CD4-positive, alpha-beta T cell treated with Interleukin-6 at 100 ng/mL for 8 hours (primary cell): Measurements from ENCODE around the gene CFAP97D2.
"Not testable (repeated sequence)": the region's sequence is repeated elsewhere in the genome, so short reads cannot be mapped to it uniquely, and the experiment has no call there.

Experiments
- DNase-seq: peaks from one replicate; pipeline ENCODE4 v3.0.0-alpha.2; 2020; ENCODE audit warnings: mixed read lengths, low spot score

CFAP97D2 gene

DNA sequence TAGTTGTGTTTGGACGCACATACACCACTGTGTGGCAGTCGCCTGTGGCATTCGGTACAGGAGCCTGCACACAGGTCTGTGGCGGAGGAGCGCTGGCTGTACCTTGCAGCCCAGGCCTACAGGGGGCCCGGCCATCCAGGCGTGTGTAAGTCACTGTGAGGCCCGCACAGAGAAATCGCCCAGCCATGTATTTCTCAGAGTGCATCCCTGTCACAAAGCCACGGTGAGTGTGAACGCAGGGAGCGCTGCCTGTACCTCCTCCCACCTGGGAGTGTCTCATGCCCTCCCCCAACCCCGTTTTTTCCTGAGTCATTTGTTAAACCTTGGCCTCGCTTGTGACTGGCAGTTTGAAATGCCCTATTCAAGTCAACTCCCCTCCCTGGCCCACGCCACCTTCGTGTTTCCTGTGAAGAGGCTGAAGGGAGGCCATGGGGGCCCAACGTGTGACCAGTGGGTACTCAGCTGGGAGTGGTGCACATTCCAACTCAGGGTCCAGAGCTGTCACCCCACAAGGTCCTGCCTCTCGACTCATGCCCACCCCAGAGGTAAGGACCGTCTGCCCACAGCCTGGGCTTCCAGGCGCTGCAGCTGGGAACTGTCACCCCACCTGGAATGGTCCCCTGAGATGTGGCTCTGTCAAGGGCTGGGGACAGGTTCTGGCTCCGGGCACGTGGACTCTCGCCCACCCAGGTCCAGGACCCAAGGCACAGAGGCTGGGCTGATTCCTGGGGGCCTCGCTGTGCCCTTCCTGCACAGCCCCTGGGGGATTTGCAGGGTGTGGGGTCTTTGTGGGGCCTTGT lies 35.1 kb upstream of the CFAP97D2 start:
- peak; percentile 32 for DNase-seq

- DNase-seq, result no peak
Observed at GRCh38 chr13:114144606-114145244, 34.3 kb upstream of the CFAP97D2 start.

GRCh38 chr13:114145256-114145655 lies 33.8 kb upstream of the CFAP97D2 start:
- no peak for DNase-seq

- no peak for DNase-seq
Observed at GRCh38 chr13:114145722-114146121, 33.3 kb upstream of the CFAP97D2 start.

DNA sequence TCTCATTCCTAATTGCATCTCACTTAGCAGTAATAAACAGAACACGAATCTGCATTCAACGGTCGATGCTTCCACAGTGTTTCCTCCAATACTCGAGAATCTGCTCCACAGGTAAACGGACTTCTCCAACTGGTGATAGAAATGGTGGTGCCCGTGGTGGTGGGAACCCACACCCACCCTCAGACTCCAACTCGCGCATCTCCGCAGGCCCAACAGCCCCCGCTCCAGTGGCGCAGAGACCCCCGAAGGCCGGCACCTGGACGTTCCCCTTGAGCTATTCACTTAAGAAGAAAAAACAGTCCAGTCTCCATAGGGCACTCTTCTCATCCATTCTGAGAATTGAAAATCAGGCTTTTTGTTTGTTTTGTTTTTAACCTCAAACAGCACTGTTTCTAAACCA lies 32.9 kb upstream of the CFAP97D2 start:
- DNase-seq, result no peak

DNA sequence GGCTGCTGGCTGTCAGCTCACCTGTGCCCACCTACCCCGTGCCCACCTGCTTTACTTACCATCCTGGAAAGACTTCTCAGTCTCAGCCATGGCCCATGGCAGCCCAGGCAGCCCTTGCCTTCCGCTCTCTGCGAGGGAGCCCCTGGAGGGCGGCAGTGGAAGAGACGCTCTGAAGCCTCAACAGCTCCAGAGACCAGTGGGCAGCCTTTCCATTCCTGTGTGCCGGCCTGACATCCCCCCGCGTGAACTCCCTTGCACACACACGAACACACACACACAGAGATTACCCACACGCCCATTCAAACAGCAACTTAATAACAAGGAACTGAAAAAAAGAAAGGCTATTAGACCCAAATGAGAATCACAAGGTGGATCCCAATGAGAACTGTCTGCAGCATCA lies 32.4 kb upstream of the CFAP97D2 start:
- DNase-seq, result no peak

- no peak for DNase-seq
Observed at GRCh38 chr13:114147803-114148520, 31.1 kb upstream of the CFAP97D2 start.

DNA sequence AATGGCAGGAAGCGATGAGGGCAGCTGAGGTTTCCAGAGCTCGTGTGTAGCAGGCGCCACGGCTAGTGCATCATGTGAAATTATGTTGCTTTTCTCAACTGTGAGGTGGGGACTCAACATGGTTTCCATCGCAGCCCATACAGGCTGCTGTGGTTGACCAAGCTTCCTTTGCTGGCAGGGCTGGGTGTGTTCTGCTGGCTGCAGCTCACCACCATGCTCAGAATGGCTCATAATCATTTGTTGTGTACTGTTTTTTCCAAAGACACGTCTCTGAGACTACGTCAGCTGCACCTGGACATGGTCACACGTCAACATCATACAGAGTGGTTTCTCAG lies 30.6 kb upstream of the CFAP97D2 start:
- peak; percentile 93 for DNase-seq

DNA sequence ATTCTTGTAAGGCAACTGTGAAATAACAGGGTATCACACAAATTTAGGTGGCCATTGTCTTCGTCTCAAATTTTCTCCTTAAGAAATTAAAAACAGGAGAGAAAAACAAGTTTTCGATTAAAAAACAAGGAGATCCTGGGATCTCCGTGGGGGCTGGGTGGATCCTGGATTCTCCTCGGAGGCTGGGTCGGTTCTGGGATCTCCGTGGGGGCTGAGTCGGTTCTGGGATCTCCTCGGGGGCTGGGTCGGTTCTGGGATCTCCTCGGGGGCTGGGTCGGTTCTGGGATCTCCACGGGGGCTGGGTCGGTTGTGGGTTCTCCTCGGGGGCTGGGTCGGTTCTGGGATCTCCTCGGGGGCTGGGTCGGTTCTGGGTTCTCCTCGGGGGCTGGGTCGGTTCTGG lies 30.2 kb upstream of the CFAP97D2 start:
- not testable (repeated sequence) for DNase-seq

DNA sequence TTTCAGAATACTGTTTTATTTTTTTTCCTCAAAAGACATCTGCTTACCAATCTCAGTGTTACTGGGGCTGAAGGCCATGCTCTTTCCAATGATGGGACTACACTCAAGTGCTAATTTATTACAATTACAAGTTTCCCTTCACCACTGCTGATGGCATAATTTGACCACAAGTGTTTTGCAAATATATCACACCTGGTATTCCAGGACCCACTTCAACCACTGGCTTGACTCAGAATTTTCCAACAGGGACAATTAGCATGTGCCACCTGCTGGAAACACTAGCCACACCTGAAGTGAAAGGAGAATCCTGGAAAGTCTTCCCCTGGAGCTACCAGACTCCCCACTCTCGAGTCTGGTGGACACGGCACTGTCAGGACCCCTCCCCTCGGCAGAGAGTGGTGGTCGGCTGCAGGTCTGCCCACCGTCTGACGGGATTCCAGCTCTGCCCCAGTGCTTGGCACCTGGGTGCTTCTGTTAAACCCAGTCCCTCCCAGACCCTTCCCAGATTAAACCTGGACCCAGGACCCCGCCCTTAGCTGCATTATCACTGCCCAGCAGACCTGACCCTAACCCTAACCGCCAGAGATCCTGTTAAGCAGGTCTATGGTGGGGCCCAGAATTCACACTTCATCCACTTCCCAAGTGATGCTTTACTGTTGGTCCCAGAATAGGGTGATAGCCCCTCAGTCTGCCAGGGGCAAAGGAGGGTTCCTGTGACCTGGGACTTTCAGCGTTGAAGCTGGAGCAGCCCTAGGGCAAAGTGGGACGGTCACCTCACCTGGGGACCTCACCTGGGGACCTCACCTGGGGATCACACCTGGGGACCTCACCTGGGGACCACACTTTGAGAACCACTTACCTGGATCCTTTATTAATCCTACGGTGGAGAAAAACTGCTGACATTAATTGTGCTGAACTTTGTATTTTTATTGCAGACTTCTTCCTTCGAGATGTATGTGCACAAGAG lies 29.0 kb upstream of the CFAP97D2 start:
- no peak for DNase-seq

DNA sequence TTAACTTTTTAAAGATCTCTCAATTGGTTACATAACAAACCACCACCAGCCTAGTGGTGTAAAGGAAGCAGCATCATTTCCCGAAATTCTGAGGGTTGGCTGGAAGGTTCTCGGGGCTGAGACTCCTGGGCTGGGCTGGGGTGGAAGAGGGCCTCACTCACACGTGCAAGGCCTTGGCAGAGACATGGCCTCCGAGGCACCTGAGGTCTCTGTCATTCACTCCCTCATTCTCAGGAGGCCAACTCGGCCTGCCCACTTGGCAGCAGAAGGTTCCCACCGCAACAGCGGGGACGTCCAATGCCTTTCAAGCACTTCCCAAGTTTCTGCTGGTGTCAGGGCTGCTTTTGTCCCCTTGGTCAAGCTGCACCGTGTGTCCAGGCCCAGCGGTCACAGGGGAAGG lies 28.0 kb upstream of the CFAP97D2 start:
- peak; percentile 37 for DNase-seq

DNA sequence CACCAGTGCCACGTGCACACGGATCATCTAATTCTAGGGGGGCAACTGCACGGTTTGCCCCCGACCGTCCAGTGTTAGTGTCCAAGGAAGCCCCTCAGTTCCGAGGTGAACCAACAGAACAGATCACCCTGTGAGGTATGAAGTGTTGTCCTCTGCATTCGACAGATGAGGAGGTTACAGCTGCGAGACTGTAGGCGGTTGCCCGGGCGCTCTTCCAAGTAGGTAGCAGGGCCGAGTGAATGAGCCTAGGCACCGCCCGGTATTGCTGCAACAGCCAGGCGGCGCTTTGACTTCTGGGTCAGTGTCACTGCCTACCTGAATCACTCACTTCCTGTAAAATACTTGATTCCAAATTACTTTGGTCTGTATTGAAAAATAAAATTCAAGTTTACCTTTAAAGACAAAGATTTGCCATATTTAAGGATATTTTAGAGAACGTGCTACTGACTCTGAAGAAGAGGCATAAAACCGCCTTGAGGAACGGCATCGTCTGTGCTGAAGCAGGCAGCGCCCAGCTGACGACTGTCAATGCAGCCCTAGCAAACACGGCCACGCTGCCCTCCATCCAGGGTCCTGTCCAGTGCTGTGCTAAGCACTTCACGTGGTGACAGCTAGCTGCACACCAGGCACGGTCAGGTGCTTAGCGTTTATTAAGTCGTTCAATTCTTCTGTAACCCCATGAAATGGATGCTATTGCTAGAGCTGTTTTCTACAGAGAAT lies 27.3 kb upstream of the CFAP97D2 start:
- DNase-seq, result peak; percentile 67

DNA sequence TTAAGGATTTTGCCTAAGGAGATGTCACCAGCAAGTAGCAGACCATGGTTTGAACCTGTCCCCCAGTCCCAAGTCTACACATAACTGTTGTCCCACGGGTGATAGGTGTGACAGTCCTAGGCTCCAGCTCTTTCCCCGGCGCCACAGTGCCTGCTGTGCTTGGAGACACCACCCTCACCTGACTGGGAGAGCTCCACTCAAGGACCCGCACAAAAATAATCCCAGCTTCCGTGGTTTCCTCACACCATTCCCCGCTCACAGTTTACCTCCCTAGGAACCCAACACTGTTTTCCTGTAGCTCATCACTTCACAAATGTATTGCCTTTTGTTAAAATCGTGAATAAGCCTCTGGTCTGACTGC lies 26.8 kb upstream of the CFAP97D2 start:
- DNase-seq, result no peak

DNA sequence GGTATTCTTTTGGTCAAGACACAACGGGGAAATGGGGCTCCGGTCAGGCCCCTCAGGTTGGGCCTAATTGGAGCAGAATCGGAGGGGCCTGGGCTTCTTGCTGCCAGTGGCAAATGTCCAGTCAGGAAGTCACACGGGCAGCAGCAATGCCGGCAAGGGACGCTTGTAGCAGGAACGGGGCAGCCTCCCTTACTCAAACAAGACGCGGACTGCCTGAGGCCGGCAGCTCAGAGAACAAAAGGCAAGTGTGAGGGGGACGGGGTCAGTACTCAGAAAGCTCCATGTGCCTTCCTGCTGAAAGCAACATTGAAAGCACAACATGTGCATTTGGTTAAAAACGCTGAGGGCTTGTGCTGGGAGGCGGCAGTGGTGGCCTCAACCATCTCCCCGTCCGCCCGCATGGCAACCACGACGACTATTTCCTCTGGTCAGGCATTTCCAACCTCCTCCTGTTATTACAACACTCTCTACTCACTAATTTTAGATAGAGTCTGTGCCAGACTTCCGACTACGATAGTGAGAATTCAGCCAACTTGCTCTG lies 26.2 kb upstream of the CFAP97D2 start:
- DNase-seq, result no peak

GRCh38 chr13:114153485-114154080 lies 25.5 kb upstream of the CFAP97D2 start:
- no peak for DNase-seq

DNA sequence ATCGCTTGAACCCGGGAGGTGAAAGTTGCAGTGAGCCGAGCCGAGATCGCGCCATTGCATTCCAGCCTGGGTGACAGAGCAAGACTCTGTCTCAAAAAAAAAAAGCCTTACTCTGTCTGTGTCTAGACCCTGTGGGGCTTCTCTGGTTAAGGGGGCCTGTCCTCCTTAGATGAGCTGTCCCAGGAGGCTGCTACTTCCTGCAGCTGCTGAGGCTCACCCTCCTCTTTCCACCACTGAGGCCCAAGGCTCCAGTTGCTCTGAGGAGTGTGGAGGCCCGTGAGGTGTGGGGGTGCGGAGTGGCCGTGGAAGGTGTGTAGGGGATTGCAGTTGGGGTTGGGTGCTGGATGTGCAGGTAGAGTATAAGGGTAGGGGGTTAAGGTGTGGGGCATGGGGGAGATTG lies 24.6 kb upstream of the CFAP97D2 start:
- no peak for DNase-seq

- no peak for DNase-seq
Observed at GRCh38 chr13:114155320-114155719, 23.7 kb upstream of the CFAP97D2 start.

DNA sequence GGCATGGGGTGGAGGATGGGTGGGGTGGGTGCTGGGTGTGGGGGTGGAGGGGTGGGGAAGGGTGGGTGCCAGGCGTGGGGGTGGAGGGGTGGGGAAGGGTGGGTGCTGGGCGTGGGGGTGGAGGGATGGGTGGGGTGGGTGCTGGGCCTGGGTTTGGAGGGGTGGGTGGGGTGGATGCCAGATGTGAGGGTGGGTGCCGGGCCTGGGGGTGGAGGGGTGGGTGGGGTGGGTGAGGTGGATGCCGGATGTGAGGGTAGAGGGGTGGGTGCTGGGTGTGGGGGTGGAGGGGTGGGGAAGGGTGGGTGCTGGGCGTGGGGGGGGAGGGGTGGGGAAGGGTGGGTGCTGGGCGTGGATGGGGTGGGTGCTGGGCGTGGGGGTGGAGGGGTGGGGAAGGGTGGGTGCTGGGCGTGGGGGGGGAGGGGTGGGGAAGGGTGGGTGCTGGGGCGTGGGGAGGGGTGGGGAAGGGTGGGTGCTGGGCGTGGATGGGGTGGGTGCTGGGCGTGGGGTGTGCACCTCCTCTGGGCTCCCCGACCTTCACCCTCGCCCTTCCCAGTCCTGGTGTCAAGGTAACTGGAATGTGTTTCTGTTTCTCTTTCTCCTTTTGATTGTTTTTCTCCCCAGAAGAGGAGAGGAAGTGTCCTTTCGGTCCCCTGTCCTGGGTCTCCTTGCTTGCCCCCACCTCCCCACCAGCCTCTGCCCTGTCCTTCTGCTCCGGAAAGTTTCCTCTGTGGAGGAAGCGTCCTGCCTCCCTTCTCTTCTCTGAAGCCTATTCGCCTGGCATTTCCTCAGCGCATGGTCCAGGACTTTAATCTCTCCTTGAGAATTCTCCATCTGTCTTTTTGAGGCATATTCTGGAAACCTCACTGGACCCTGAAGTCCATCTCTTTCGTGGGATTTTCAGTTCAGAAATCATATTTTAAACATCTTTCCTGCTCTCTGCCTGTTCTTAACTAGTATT lies 22.9 kb upstream of the CFAP97D2 start:
- no peak for DNase-seq

- DNase-seq, result no peak
Observed at GRCh38 chr13:114157869-114158495, 21.1 kb upstream of the CFAP97D2 start.
